Measurements from ENCODE around the gene HIBCH. TPM values are rescaled to one million over a fixed set of nuclear protein-coding genes. Genes with fewer than 3 reads are reported as not detected.

The HIBCH gene
- total and polyA plus RNA-seq, 2 of the 4 experiments (the other 2 are of a cell fraction): 8.8 to 11.9 TPM

GRCh38 chr2:190304404-190304803 is 15.2 kb downstream of the HIBCH start:
- H4K91ac ChIP-seq (ENCODE audit: insufficient read depth, low read depth, low read length): no peak overlapping the region
- H3K9me3 ChIP-seq (ENCODE audit: control insufficient read depth, insufficient read depth, low read length): no peaks in the 10 kb centered on the region
- intact Hi-C loops (cut with micrococcal nuclease) (no loop called here), in situ Hi-C loops (cut with MboI; ENCODE audit: low sequenced_read_pairs) (no loop called here), dilution Hi-C loops (cut with HindIII; ENCODE audit: low sequenced_read_pairs, unreplicated experiment) (no loop called here)
- no peak overlapping the region for H3K4ac ChIP-seq (ENCODE audit: low read depth, low read length)
- no peak overlapping the region for H3K56ac ChIP-seq (ENCODE audit: extremely low read depth, insufficient read depth, low read length)
- ChIA-PET POLR2A (ENCODE audit: unreplicated experiment) (no interaction called here), CTCF (no interaction called here)
- H3K79me1 ChIP-seq (ENCODE audit: low read depth in 1 of 2, low read length in 2 of 2): peaks cover 3 to 11% of the 10 kb centered on the region in 2 experiments
- peaks cover 4% of the 10 kb centered on the region; the same call in 1 of the 2 replicates for H3K9me1 ChIP-seq (ENCODE audit: insufficient read depth, low read length)
- no peak overlapping the region for H4K8ac ChIP-seq (ENCODE audit: low read depth in 2 of 2, low read length in 2 of 2)
- H3K4me3 ChIP-seq (ENCODE audit: insufficient read depth, low read depth, low read length): no peak overlapping the region
- H3K23ac ChIP-seq (ENCODE audit: low read depth, low read length): no peak overlapping the region
- TF ChIP-seq RCOR1 (IDR thresholded peaks at IDR 0.05; ENCODE audit: insufficient replicate concordance, low read length) (no peak), CEBPB (IDR thresholded peaks at IDR 0.05; ENCODE audit: low read depth, low read length) (no peak), MXI1 (IDR thresholded peaks at IDR 0.05; ENCODE audit: borderline replicate concordance, low read depth, low read length) (no peak)
- TF ChIP-seq, protein P1, sequence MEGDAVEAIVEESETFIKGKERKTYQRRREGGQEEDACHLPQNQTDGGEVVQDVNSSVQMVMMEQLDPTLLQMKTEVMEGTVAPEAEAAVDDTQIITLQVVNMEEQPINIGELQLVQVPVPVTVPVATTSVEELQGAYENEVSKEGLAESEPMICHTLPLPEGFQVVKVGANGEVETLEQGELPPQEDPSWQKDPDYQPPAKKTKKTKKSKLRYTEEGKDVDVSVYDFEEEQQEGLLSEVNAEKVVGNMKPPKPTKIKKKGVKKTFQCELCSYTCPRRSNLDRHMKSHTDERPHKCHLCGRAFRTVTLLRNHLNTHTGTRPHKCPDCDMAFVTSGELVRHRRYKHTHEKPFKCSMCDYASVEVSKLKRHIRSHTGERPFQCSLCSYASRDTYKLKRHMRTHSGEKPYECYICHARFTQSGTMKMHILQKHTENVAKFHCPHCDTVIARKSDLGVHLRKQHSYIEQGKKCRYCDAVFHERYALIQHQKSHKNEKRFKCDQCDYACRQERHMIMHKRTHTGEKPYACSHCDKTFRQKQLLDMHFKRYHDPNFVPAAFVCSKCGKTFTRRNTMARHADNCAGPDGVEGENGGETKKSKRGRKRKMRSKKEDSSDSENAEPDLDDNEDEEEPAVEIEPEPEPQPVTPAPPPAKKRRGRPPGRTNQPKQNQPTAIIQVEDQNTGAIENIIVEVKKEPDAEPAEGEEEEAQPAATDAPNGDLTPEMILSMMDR (conservative IDR thresholded peaks at IDR 0.05; ENCODE audit: low read depth, low read length): no peak
- no peak overlapping the region for H2BK5ac ChIP-seq (ENCODE audit: low read depth, low read length, poor library complexity, severe bottlenecking)
- H3K9ac ChIP-seq (ENCODE audit: low read depth, low read length): no peak overlapping the region
- no peak overlapping the region for H3K4me2 ChIP-seq (ENCODE audit: low read depth, low read length)
- no peak overlapping the region for H3K14ac ChIP-seq (replicated peaks; ENCODE audit: low read depth, low read length)
- H2BK120ac ChIP-seq (ENCODE audit: low read depth, low read length): no peak overlapping the region
- H4K5ac ChIP-seq (ENCODE audit: low read depth, low read length): no peak overlapping the region
- 0 out of 2 replicates have a peak, but pooled peaks cover 3% of the 10 kb centered on the region for H3K36me3 ChIP-seq (ENCODE audit: control insufficient read depth, insufficient read depth, low read length)
- no TSS peak for BruUV-seq (replicated peaks)
- no peaks in the 10 kb centered on the region for H3K27me3 ChIP-seq (ENCODE audit: control insufficient read depth, insufficient read depth, low read length)
- H2AFZ ChIP-seq (replicated peaks; ENCODE audit: low read length, poor library complexity): no peak overlapping the region
- no peak overlapping the region for H3K27ac ChIP-seq (ENCODE audit: insufficient read depth, low read length)
- no peak overlapping the region for H2BK20ac ChIP-seq (ENCODE audit: low read depth, low read length)
- no peaks in the 10 kb centered on the region for H4K20me1 ChIP-seq (ENCODE audit: insufficient read depth, low read length)
- ATAC-seq (ENCODE audit: low read depth): no peak
- no peak overlapping the region for H2AK5ac ChIP-seq (ENCODE audit: low read depth, low read length)
- H3K4me1 ChIP-seq (ENCODE audit: control insufficient read depth, insufficient read depth, low read length): no peaks in the 10 kb centered on the region
- no peak overlapping the region for H3K18ac ChIP-seq (ENCODE audit: low read depth, low read length)
- no peak for DNase-seq
- WGBS, 2 experiments (ENCODE audit: extremely low coverage in 2 of 2, insufficient read length in 1 of 2): no CpG with 5 or more reads among the region's 5 CpGs
- no peak overlapping the region for H2BK15ac ChIP-seq (ENCODE audit: low read depth, low read length)
- H2AK9ac ChIP-seq (replicated peaks; ENCODE audit: low read depth, low read length, poor library complexity): no peak overlapping the region
